Measurements from ENCODE around the gene SDK1.

Gene SDK1

DNA sequence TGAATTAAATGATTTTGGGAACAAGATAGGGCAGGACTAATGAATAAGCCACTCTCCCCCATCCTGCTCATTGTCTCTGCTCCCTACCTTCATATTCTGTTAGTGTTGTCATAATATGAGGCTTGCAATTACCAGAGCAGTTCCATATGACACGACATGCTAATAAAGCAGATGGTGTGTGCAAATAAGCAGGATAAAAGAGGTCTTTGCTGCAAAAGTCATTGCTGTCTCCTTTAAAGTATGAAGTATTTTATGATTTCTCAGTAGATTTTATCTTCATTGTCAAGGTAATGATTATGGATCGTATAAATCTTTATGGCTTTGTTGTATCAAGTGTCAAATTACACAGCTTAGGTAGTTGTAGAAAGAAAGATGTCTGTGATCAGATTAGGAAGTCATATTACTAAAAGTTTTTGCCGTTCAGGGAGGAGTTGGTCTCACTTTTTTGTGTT lies 114.8 kb downstream of the SDK1 start:
- no peak for DNase-seq (ENCODE audit: low spot score)

DNA sequence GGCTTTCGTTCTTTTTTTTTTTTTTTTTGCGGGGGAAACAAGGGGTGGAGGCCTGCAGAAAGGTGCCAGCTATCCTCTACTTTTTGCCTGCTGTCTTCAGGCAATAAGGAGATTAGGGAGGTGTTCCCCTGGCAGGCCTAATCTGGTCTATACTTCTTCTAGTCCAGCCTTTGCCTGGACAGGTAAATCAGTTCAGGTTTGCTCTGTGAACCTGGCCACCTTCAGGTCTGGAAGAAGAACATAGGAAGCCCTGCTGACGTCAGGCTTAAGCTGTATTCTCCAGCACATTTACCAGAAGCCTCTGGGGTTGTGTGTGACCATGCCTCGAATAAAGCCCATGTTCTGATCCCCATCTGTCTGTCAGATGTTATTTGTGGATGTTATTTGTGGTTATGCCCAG lies 115.4 kb downstream of the SDK1 start:
- no peak for DNase-seq (ENCODE audit: low spot score)

DNA sequence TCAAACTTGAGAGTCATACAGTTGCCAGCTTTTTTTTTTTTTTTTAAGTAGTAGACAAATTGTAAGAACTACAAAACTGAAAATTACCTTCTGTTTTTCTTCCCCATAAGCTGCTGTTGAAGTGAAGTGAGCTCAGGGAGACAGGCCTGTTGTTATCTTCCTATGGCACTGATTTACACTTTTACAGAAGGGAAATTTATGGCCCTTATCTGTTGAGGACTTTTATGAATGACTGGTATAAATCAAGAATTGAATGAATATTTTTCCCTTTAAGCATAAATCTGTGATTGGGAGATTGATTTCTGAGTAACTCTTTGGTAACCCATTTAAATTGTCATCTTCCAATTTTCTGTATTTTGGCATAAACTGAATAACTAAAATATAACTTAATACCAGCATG lies 124.0 kb downstream of the SDK1 start:
- no peak for DNase-seq (ENCODE audit: low spot score)

DNA sequence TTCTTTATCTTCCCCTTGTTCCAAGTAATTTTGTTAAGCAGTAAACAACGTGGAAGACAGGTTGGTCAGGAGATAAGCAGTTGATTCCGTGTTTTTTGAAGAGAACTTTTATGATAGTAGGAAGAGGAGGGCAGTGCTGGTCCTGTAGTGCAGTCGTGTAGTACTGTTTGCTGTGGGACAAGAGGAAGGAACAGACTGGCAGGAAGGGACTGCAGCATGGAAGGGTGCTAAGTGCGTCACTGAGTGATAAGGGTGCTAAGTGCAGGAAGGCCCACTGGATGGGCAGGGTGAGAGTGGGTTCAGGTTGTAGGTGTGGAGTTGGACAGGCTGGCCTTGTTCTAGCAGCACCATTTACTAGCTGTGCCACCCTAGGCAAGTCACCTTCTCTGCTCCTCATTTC lies 125.0 kb downstream of the SDK1 start:
- DNase-seq (ENCODE audit: low spot score), result no peak

DNA sequence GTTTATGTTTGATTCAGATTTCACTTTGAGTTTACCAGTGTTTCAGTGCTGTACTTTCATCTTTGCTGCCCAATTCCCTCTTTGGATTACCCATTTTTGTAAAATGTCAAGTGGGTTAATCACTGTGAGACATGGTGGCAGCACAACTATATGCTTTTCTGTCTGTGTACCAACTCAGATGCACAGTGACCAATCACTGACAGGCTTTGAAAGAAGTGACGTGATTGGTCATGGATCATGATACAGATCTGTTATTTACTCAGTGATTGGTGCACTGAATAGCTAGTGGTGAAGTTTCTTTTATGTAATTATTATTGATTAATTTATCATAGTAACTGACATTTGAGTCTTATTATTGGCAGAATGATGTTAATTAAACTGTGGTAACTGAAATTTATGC lies 126.9 kb downstream of the SDK1 start:
- no peak for DNase-seq (ENCODE audit: low spot score)

DNA sequence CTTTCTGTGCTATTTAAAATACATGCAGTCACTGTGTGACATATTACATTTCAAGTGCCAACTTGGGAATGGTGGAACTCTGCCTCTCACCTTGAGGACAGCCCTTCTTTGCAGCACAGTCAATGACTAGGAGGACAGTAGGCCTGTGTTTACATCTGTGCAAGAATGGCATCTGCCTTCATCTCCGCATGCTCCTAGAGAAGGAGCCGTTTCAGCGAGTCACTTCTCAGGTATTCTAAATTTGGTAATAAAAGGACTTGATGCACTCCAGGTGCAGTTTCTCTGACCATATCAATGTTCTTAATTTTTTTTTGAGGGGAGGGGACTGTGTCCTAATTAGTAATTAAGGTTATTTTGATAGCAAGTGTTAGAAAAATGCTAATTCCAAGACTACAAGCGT lies 128.9 kb downstream of the SDK1 start:
- no peak for DNase-seq (ENCODE audit: low spot score)

DNA sequence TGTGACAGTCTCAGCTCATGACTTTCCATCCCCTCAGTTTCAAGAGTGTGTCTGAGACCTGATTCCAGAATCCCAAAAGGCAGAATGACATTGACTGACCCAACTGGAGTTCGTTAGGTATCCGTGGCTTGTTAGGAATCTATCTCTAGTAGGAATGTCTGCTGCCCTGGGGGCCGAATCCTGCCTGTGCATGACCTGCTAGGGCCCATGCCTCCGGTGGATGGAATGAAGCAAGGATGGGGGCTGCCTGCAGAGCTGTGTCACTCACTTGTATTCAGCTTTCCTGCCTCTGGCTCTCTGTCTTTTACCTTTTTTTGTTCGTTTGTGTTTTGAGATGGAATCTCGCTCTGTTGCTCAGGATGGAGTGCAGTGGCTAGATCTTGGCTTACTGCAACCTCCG lies 129.5 kb downstream of the SDK1 start:
- DNase-seq (ENCODE audit: low spot score), result no peak

DNA sequence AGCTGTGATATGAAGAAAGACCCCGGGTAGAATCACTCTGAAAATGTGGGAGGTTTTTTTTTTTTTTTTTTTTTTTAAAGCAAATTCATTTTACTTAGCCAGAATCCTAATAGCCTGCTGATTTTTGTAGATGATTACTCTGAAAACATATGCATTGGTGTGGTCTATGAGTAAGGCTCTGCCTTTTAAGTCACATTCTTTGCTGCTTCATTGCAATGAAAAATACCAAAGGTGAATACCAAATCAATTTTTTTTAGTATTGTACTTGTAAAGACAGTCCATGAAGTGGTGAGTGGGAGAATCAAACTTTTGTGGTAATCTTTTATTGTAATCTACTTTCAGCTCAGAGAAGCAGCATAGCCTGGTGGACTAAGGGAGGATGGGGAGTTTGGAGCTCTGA lies 130.3 kb downstream of the SDK1 start:
- DNase-seq (ENCODE audit: low spot score), result no peak

DNA sequence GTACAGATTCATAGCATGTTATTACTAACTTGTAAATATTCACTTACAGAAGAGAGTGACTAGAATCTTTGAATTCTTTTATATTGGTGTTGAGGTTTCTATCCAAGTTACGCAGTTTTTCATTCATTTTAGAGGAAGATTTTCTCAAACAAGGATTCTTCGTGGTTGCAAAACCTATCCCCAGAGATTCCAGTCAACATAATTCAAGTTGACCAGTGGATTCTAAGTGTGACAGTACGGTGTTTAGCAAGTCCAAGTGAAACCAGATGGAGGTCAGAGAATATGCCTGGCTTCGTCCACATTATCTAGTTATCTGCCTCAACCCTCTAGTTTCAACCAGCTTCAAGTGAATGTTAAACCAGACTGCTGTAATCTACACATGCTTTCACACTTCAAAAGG lies 131.9 kb downstream of the SDK1 start:
- DNase-seq (ENCODE audit: low spot score), result no peak

DNA sequence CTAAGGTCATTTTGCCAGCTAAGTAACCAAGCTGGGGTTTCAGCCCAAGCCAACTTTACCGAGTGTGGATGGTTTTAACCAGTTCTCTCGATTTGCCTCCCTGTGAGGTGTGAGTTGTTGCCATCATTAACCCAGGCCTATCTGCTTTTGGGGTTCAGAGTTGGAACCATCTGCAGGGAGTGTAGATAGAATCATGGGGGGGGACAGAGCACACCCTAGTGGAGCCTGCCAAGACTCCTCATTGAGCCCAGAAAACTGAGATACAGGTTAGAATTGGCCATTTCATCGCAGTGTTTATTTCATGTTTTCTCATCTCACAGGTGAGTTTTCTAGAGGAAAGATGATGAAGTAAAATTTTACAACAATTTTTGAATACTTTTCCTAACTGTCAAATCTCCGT lies 133.6 kb downstream of the SDK1 start:
- DNase-seq (ENCODE audit: low spot score), result no peak

DNA sequence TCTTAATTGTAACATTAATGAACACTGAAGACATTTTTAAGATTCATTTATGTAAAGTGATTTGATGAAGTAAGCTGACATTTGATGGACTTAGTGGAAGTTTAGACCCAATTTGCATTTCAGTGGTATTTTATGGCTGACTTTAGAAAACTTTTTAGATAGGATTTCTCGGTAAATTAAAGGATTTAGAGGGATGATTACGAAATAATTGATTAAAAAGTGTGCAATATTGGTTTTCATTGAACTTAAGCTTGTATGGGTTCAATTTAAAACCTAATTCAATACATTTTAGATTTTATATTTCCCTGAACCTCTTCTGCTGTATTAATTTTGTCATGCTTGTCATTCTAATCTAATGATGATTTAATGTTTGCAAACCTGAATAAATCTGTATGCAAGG lies 135.1 kb downstream of the SDK1 start:
- no peak for DNase-seq (ENCODE audit: low spot score)

DNA sequence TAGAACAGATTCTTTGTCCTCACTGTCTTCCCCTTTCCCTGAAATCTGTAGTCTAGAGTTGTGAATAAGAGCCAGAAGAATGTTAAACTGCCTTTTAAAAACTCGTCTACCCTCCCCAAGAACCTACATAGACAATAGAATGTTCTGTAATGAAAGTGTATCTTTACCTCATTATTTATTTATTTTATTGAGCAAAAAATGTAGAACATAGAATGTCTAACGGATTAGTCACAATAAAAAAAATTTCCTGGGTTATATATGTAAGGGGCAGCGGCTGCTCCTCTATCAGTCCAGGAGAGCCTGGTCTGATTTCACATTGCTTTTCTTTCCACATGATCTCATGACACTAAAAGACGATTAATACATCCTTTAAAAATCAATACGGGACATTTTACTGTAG lies 135.7 kb downstream of the SDK1 start:
- no peak for DNase-seq (ENCODE audit: low spot score)

DNA sequence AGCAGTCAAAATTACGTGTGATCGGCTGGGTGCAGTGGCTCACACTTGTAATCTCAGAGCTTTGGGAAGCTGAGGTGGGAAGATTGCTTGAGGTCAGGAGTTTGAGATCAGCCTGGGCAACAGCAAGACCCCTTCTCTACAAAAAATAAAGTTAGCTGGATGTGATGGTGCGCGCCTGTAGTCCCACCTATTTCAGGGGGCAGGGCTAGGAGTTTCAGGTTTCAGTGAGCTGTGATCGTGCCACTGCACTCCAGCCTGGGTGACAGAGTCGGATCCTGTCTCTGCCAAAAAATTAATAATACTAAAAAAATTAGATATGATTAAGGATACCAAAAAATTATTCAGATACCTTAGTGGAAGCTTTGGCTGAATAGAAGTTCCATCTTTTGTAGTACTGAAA lies 136.4 kb downstream of the SDK1 start:
- DNase-seq (ENCODE audit: low spot score), result no peak

DNA sequence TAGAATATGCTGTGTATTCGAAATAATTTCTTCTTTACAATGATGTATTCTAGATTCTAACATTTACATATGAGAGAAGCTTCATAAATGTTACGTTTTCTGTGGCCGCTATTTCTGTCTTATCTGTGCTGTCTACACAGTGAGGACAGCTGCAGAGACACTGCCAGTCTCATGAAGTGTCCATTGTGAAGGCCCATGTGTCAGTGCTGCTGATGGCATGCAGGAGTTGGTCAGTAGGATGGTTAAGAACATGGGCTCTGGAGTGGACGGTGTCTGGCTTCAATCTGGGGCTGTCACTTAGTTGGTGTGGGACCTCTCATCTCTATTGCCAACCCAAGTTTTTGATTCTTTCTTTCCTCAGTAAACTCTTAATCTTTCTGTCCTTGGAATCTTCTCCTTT lies 137.3 kb downstream of the SDK1 start:
- DNase-seq (ENCODE audit: low spot score), result no peak

DNA sequence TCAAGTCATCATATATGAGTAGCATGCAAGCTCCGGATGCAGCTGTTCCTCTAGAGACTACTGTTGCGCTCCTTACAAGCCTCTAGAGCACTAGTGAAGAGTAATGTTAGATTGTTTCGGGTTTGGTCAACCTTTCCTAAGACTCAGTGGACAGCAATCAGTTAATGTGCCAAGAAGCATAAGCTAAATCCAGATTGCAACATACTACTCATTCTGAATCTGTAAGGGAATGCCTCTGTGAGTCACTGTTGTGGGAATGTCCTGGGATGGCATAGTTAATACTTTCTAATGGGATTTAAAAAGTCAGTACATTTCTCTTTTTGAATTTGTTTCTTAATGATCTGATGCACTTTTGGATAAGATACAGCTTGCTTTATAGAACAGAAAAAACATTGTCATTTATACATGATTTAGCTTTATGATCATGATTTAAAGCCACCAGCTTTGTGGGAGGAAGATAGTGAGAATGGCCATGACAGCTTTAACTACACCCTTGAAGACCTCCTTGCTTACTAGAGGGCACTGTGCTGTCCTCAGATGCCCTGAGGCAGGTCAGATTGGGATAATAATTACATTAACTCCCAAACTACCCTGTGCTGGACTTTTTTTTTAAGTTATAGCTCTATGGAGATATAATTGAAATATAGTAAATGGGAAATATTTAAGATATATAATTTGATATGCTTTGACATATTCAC lies 138.4 kb downstream of the SDK1 start:
- DNase-seq (ENCODE audit: low spot score), result no peak

DNA sequence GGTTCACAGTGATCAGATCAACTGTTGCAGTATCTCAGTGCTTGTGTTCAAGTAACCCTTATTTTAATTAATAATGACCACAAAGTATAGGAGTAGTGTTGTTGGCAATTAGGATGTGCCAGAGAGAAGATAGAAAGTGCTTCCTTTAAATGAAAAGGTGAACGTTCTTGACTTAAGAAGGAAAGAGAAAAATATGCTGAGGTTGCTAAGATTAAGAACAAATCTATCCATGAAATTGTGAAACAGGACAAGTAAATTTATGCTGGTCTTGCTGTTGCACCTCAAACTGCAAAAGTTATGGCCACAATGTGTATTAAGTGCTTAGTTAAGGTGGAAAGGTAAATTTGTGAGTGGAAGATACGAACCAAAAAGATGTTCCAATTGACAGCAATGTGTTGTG lies 139.5 kb downstream of the SDK1 start:
- DNase-seq (ENCODE audit: low spot score), result no peak

DNA sequence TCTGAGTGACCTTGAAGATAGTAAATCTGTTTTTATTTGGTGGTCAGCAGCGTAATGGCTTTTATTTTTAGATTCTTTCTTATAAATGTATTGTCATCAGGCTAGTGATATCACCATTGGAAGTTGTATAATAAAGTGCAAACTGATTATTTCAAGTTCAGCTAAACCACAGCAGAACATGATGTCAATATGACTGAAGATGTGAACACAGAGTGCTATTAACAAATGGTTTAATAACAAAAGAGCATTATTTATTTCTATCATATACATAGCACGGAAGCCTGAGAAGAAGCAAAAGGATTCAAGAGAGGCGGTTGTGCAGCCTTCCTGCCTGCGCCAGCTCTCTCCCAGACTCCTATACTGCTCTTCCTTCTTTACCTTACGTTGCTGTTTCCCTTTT lies 142.7 kb downstream of the SDK1 start:
- no peak for DNase-seq (ENCODE audit: low spot score)

DNA sequence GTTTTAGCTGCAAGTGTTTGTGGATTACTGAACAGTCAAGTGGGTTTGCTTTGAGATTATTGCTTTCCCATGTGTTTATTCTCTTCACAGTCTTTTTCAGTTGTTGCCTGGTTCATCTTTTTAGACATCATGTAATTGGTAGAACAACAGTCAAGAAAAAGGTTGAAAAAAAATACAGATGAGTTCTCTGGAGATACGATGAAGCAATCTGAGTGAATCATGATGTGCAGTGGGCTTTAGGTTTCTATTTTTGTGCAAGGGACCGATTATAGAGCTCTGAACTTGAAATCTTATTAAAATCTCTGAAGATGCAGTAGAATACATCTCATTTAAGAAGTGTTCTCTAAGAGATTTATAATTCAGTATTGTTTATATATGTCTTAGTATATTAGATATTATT lies 145.7 kb downstream of the SDK1 start:
- no peak for DNase-seq (ENCODE audit: low spot score)

DNA sequence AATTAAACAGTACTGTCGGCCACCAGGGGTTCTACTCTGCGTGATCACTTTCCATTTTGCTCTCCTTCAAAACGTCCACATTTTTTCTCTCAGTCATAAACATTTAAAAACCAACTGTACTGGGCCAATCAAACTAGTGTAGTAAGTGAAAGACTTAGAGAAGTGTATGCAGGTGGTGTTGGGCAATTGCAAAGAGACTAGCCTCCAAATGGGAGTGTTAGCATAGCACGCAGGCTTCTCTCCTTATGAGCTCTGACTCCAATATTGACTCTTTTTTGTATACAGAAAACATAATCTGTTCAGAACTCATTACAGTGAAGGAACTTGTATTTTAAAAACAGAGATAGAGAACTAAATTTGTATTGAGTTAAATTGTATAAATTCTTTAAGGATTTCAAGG lies 150.6 kb downstream of the SDK1 start:
- DNase-seq (ENCODE audit: low spot score), result no peak

DNA sequence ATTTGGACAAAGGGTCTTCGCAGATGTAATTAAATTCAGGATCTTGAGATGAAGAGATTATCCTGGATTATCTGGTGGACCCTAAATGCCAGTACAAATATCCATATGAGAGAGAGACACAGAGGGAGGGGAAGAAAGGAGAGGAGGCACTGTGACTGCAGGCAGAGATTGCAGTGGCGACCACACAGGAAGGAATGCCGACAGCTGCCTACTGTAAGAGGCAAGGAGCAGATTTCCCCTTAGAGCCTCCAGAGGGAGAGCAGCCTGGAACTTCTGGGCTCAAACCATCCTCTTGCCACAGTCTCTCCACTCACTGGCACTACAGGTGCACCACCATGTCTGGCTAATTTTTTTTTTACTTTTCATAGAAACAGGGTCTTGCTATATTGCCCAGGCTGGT lies 152.3 kb downstream of the SDK1 start:
- no peak for DNase-seq (ENCODE audit: low spot score)

DNA sequence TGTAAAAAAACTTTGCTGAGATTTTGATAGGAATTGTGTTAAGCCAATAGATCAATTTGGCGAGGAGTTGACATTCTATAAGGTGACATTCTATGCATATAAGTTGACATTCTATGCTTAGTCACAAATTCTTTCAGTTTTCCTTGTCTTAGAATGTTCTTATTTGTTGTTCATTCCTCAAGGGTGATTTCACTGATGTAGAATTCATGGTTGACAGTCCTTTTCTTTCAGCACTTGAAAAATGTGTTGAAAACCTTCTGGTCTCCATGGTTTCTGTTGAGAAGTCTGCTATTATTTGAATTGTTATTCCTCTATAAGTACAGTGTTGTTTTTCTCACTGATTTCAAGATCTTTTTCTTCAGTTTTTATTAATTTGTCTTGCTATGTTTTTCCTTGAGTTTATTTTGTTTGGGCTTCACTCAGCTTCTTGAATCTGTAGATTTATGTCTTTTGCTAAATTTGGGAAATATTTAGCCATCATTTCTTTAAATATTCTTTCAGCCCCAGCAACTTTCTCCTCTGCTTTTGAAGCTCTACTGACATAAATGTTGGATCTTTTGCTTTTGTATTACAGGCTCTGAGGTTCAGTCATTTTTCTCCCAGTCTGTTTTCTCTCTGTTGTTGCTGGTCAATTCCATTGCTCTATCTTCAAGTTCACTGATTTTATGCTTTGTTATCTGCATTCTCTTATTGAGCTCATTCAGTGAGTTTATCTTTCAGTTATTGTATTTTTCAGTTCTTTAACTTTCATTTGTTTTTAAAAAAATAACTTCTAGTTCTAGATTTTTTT lies 154.9 kb downstream of the SDK1 start:
- DNase-seq (ENCODE audit: low spot score), result no peak

DNA sequence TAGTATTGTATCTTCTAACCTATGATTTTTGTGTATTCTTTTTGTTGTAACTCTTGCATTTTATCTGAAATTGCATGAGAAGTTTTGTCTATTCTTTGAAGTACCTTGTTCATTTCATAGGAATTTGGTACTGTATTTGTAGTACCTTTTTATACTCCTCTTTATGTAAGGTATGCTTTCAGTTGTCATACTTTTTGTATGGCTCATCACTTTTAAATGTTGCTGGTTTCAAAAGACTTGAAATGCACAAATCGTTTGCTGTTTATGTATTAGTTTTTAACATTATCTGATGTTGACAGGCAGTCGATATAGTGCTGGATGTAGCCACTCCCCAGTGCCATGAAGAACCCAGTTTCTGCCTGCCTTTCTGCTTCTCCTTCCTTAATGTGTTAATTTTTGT lies 158.1 kb downstream of the SDK1 start:
- no peak for DNase-seq (ENCODE audit: low spot score)

DNA sequence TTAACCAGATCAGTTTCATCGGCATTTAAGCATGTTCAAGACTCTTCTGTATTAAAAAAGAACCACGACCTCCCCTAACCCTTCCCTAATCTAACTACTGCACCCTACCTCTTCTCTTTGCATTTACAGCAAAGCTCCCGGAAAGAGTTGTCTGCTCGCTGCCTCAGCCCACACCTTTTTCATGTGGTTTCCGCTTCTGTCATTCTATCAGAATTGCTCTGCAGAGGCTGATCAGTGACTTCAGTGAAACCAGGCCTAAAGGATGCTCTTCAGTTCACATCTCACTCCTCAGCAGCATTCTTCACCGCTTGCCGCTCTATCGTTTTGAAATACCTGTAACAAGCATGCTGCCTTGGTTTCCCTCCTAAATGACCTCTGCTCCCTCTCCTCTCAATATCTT lies 160.9 kb downstream of the SDK1 start:
- no peak for DNase-seq (ENCODE audit: low spot score)

DNA sequence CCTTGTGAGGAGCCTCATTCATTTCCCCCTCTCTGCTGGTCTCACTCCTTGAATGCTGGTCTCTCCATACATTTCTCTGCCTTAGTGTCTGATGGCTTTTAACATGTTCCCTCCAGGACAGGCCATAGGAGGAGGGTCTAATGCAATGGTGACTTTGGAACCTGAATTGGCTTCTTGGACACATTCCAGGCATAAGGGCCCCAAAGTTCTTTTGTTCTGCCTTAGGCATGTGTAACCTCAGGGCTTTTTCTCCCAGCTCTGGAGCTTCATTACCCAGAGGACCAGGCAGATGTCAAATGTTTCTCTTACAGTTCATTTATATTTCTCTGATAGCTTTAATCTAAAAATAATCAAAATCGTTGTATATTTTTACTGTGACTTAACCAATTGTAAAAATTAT lies 162.6 kb downstream of the SDK1 start:
- DNase-seq (ENCODE audit: low spot score), result no peak
